Measurements from ENCODE around the gene RECQL5.

GRCh38 chr17:75694536-75694935 lies 27.6 kb upstream of the RECQL5 start:
- TF ChIP-seq CTCF (IDR thresholded peaks at IDR 0.05) (no peak), POLR2A (IDR thresholded peaks at IDR 0.05) (no peak)

Measured in vagina (tissue), 2 donors.